ENCODE results near the gene ALLC.

Gene ALLC

DNA sequence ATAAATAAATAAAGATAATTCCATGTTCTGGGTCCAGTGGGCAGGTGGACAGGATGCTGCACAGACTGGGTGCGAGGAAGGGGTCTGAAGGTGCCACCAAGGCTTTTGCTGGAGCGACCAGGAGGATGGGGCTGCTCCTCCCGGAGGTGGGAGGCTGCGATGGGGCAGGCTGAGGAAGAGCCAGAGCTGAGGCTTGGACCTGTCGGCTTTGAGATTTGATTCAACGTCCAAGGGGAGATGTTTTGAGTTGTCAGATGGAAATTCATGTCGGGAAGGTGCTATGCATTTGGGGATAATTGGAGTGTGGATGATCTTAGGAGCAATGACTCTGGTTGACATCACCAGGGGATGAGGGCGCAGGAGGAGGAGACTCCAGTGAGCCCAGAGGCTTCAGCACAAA lies 11.7 kb downstream of the ALLC start:
- TF ChIP-seq, protein P1, sequence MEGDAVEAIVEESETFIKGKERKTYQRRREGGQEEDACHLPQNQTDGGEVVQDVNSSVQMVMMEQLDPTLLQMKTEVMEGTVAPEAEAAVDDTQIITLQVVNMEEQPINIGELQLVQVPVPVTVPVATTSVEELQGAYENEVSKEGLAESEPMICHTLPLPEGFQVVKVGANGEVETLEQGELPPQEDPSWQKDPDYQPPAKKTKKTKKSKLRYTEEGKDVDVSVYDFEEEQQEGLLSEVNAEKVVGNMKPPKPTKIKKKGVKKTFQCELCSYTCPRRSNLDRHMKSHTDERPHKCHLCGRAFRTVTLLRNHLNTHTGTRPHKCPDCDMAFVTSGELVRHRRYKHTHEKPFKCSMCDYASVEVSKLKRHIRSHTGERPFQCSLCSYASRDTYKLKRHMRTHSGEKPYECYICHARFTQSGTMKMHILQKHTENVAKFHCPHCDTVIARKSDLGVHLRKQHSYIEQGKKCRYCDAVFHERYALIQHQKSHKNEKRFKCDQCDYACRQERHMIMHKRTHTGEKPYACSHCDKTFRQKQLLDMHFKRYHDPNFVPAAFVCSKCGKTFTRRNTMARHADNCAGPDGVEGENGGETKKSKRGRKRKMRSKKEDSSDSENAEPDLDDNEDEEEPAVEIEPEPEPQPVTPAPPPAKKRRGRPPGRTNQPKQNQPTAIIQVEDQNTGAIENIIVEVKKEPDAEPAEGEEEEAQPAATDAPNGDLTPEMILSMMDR (IDR thresholded peaks at IDR 0.05; ENCODE audit: low read depth, low read length), result no peak
- DNase-seq (ENCODE audit: extremely low read depth, low read depth), result no peak

DNA sequence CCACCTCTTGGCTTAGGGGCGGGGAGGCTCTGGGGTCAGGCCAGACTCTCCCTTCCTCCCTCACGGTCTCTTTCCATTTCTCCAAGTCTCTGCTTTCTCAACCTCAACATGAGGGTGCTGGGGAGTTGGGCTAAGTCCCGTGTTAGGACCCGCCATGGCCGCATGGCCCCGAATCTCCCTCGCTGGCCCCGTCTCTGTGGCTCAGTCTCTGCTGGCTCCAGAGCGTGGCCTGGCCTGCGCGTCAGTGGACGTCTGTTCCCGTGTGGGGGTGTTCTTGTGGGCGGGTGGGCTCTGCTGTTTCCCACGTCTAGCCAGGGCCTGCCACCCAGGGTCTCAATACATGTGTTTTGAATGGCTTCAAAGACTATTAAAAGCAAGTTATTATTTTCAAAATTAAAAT lies 12.4 kb downstream of the ALLC start:
- TF ChIP-seq, protein P1 (IDR thresholded peaks at IDR 0.05; ENCODE audit: low read depth, low read length), result no peak
- DNase-seq (ENCODE audit: extremely low read depth, low read depth), result no peak

DNA sequence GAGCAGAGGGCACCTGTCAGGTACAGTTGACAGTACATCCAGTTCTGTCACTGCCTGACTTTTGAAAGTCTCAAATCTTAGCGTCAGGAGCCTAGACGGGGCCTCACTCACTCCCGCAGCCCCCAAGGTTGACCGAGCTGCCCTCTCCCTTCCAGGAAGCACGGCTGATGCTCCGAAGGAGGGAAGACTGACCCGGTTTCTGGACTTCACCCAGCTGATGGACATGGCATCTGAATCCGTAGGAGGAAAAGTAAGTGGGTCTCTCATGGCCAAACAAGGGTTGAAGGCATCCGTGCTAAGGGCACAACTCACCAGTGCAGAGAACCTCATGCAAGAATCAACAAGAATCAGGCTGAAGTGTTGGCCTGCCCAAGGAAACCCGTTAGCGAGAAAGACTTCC lies 12.9 kb downstream of the ALLC start:
- DNase-seq (ENCODE audit: extremely low read depth, low read depth), result no peak
- TF ChIP-seq, protein P1 (IDR thresholded peaks at IDR 0.05; ENCODE audit: low read depth, low read length), result no peak

DNA sequence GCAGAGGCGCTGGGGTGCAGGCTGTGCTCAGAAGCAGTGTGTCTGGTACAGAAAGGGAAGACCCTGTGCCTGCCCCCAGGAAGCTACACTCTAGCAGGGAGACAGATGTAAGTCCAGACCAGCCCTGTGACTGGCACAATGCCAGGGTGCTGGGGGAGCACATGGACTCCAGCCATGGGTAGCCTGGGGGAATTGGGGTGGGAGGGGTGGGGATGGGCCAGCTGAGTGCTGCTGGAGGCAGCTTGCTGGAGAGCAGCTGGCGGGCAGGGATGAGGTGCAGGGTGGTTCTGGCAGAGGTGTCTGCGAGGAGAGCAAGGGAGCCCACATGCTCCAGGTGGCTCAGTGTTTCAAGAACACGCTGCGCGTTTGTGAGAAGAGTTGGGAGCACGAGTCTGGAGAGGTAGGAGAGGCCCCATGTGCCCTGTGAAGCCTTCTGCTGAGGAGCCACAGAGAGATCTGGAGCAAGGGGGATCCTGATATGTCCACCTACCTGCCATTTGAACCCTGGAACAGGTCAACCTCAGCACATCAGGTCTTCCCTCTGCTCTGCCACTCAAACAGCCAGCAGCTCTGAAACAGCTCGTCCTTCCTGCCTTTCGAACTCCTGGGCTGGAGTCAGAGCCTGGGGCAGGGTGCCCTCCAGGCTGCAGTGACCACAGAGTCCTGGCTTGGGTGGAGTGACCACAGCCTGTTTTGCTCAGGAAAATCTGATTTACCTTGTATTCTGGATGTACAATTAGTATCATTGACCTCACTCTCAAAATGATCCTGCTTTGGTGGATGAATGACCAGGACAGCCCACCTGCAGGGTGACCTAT lies 15.1 kb downstream of the ALLC start:
- no peak for DNase-seq (ENCODE audit: extremely low read depth, low read depth)
- TF ChIP-seq, protein P1 (IDR thresholded peaks at IDR 0.05; ENCODE audit: low read depth, low read length), result no peak

DNA sequence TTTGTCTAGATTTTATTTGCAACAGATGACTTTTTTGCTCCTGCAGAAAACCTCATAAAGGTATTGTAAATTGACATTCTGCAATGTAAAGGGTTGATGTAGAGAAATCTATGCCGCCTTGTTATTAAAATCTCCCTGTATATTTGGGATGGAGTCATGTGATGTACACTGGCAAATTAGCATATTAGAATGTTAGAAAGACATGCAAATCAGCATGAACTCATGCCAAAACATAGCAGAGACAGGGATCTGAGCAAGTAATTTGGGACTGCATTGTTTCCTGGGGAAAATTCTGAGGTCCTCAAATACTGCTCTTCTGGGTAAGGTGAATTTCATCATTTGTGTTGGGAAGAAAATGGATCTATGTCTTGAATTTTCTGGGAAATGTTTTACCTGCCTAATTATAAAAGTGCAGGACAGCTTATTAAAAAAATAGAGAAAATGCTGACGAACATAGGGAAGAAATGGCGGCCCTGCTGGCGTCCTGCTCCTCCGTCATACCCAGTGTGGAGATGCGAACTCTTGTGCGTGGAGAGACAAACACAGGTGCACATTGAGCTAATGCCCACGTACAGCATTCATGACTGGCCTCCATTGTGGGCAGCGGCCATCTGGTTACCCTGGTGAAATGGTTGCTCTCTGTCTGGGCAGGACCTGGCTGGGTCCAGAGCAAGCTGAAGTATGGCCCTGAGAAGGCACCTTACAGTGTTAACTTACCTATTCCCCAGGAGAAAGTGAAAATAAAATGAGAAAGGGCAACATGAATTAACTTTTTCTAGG lies 16.3 kb downstream of the ALLC start:
- DNase-seq (ENCODE audit: extremely low read depth, low read depth), result no peak
- TF ChIP-seq, protein P1 (IDR thresholded peaks at IDR 0.05; ENCODE audit: low read depth, low read length), result no peak

DNA sequence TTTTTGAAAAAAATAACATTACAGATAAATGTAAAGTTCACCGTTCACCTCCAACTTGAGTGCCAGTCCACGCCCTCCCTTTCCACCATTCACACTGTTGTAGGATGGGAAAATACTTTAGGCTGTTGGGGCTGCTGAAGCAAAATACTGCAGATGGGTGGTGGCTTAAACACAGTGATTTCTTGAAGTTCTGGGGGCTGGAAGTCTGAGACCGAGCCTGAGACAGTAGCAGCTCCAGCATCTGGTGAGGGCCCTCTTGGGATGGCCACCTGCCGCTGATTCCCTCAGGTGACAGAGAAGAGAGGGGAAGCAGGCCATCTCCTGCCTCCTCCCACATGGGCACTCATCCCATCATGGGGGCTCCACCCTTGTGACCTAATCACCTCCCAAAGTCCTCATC lies 17.7 kb downstream of the ALLC start:
- no peak for DNase-seq (ENCODE audit: extremely low read depth, low read depth)
- TF ChIP-seq, protein P1 (IDR thresholded peaks at IDR 0.05; ENCODE audit: low read depth, low read length), result no peak

DNA sequence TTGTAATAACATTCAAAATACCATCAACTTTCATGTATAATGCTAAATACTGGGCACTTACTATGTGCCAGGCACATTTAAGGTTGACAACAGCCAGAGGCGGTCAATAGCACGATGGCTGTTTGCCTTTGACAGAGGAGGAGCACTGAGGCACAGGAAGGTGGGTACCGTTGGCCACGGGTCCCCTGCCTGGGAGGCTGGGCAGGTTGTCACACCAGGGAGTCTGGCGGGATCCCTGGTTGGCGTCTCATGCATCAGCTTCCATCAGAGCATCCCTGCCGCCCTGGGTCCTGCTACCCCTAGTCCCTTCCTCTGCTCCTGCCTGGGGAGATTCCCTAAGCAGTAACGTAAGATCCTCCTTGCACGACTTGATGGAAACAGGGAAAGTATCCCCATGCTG lies 19.4 kb downstream of the ALLC start:
- TF ChIP-seq, protein P1 (IDR thresholded peaks at IDR 0.05; ENCODE audit: low read depth, low read length), result no peak

More for the DNA sequence above, 19.4 kb downstream of the ALLC start:
- no peak for DNase-seq (ENCODE audit: extremely low read depth, low read depth)
